IPS-NIHi7 (cell line): ENCODE results near the gene TYROBP.

Experiments used
- DNase-seq: peaks from one replicate; pipeline ENCODE4 v3.0.0; 2012; ENCODE audit warnings: mixed read lengths; ENCODE audit errors: extremely low spot score

The TYROBP gene

DNA sequence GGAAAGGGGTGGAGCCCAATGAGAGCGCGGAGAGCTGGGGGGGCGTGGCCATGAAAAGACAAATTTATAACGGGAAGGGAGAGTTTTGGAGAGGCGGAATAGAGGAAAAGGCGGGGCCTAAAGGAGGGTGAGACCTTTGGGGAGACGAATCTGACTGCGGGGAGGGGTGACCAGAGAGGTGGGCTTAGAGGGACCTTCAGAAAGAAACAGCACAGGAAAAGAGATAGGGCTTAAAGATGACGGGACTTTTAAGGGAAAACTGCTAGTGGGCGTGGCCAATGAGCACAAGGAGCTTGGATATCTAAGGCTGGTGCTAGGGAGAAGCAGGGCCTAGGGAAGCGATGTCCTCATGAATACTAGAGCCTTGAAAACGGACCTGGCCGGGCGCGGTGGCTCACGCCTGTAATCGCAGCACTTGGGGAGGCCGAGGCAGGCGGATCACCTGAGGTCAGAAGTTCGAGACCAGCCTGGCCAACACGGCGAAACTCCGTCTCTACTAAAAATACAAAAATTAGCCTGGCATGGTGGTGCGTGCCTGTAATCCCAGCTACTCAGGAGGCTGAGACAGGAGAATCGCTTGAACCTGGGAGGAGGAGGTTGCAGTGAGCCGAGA lies 37.9 kb downstream of the TYROBP start:
- DNase-seq, result peak; percentile 79

DNA sequence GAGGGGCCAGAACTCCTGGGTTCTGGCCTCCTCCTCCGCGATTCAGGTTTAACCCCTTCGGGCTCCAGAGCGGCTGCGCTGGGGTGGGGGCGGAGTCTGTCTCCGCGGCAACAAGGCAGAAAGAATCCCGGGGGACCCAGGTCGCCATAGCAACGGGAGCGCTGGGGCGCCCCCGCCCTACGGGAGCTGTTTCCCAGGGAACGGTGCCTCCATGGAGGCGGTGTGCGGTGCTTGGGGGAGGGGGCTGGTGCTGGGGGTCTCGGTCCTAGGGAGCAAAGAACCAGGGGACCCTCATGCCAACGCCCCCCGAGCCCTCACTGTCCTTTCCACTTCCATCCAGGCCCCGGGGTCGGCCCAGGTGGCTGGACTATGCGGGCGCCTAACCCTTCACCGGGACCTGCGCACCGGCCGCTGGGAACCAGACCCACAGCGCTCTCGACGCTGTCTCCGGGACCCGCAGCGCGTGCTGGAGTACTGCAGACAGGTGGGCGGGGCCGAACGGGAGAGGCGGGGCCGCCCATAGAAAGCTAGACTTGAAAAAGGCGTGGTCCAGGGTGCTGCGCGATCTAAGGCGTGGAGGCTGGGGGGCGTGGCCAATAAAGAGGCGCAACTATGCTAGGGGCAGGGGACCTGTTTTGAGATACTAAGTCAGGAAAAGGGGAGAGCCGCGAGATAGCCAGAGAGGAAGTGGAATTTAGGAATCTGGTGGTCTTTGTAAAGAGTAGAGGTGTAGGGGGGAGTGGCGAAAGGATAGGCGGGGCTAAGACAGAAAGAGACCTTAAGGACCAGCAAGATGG lies 38.6 kb downstream of the TYROBP start:
- DNase-seq, result peak; percentile 85

DNA sequence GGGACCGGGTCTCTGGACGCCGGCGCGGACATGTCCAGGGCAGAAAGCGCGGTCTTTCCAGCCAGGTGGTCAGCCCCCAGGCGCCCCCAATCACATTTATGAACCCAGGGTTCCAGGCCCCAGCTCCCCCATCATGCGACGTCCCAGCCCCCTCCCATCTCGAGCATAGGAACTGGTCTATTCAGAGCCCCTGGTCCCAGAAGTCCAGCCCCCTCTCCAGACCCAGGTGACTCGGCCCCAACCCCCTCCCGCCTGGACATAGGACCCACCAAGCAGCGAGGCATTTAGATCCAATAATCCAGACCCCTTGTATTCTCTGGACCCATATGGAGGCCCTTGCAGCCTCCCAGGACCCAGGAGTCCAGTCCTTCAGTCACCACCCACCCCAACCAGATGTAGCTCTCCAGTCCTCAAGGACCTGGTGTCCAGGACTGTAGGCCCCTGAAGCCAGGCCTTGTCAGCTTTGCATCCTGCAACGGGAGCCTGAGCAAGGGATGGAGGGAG lies 39.2 kb downstream of the TYROBP start:
- DNase-seq, result no peak

DNA sequence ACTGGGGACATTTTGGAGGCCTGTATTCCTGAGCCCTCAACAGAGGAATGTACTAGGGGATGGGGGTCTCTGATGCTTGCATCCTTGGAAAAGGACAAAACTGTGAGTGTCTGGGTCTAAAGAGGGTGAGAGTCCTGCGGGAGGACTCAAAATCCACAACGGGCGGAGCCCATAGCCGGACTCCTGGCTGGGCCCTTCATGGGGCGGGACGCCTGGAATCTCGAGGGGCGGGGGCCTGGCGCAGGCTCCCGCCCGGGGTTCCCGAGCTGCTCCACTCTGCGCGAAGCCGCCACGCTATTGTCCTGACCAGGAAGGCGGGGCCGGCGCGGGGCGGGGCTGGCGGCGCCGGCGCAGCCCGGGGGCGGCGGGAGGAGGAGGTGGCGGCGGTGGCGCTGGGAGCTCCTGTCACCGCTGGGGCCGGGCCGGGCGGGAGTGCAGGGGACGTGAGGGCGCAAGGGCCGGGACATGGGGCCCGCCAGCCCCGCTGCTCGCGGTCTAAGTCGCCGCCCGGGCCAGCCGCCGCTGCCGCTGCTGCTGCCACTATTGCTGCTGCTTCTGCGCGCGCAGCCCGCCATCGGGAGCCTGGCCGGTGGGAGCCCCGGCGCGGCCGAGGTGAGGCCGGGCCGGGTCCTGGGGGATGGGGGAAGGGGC lies 39.8 kb downstream of the TYROBP start, which contains the start of gene APLP1:
TSS of gene APLP1 (plus strand) at position 403 of the 651 bp plus-strand sequence. CDS start at position 466, 63 bp downstream.
- DNase-seq, result peak; percentile 54

DNA sequence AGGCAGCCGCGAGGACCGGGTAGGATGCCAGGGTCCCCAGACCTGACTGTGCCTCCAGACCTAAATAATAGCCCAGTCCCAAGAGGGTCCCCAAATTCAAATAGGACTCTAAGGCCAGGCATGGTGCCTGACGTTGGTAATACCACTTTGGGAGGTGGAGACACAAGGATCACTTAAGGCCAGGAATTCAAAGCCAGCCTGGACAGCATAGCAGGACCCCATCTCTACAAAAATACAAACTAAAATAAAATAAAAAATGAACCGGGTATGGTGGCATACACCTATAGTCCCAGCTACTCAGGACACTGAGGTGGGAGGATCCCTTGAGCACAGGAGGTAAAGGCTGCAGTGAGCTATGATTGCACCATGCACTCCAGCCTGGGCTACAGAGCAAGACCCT lies 45.1 kb downstream of the TYROBP start:
- DNase-seq, result no peak

DNA sequence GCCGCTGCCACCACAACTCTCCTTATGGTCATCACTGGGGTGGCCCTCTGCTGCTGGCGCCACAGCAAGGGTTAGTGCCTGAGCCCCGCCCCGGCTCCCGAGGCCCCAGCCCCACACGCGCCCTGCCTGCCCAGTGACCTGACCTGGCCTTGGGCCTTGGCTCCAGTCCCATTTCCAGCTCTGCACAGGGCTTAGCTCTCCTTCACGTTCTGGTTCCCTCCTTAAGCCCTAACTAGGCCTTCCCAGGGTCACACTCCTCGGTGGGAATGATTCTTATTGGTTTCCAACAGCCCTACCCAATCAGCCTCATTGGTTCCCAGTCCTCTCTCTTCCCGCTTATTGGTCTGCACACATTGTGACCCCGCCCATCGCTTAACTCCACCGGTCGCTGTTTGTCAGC lies 45.6 kb downstream of the TYROBP start:
- no peak for DNase-seq

DNA sequence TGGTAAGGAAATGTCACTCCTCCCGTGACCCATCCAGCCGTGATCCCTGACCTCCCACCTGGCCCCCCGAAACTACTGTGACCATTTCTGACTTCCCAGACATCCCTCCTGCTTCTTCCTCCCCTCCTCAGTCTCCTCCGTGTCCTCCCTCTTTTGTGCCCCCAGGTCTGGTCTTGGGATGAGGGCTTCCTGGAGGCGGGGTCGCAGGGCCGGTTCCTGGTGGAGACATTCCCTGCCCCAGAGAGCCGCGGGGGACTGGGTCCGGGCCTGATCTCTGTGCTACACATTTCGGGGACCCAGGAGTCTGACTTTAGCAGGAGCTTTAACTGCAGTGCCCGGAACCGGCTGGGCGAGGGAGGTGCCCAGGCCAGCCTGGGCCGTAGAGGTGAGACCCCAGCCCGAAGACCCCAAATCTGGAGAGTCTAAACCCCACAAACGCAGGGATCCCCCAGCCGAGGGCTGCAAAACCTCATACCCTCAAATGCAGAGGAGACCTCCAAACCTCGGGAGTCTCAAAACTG lies 46.4 kb downstream of the TYROBP start:
- no peak for DNase-seq

DNA sequence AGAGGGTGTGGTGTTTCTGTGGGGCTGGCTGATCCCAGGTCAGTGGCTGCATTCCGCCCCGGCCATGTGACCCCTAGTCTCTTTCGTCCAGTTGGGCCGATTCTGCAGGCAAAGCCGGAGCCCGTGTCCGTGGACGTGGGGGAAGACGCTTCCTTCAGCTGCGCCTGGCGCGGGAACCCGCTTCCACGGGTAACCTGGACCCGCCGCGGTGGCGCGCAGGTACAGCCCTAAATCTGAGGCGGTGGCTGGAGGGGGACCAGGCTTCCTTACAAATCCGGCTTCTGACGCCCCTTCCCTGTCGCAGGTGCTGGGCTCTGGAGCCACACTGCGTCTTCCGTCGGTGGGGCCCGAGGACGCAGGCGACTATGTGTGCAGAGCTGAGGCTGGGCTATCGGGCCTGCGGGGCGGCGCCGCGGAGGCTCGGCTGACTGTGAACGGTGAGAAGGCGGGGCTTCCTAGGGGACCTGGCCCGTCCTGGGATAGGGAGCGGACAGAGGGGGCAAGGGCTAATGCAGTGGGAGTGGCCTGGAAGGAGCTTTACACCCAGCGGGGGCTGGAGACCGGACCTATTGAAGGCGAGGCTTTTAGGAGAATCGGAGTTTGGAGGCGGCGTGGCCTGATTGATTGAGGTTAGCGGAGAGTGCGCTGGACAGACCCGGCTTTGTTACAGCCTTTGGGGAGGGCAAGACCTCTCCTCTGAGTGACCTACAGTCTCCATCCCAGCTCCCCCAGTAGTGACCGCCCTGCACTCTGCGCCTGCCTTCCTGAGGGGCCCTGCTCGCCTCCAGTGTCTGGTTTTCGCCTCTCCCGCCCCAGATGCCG lies 47.1 kb downstream of the TYROBP start:
- peak; percentile 97 for DNase-seq

DNA sequence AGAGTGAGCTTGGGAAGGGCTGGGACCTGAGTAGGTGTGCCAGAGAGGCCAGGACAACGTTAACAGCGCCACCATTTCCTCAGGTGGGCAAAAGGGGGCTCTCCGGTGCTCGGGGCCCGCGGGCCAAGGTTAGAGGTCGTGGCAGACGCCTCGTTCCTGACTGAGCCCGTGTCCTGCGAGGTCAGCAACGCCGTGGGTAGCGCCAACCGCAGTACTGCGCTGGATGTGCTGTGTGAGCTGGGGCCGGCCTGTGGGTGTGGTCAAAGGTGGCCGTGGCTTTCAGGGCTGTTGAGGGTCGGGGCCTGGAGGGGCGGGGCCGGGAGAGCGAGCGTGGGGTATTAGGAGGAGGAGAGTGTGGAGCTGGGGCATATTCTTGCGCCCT lies 47.7 kb downstream of the TYROBP start:
- DNase-seq, result no peak

DNA sequence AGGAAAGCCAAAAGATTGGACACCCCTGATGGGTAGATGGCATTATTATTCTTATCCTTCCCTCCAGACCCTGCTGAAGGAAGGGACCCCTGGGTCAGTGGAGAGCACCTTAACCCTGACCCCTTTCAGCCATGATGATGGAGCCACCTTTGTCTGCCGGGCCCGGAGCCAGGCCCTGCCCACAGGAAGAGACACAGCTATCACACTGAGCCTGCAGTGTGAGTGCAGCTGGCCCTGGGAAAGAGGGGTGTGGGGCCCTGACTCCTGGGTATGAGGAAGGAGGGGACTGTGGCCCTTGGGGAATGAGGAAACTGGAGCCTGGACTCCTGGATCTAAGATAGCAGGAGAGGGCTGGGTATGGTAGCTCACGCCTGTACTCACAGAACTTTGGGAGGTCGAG lies 48.7 kb downstream of the TYROBP start:
- DNase-seq, result no peak

DNA sequence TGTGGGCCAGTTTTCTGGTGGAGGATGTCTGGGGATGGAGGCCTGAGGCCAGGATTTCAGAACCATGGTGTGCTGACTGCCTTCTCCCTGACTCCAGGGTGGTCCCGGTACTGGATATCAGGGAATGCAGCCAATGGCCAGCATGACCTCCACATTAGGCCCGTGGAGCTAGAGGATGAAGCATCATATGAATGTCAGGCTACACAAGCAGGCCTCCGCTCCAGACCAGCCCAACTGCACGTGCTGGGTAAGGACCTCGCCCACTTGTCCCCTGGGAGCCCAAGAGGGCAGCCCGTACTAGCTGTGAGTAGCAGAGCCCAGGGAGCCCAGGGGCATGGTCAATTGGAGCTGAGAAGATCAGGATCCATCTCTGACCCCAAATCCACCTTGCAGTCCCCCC lies 49.8 kb downstream of the TYROBP start:
- no peak for DNase-seq

DNA sequence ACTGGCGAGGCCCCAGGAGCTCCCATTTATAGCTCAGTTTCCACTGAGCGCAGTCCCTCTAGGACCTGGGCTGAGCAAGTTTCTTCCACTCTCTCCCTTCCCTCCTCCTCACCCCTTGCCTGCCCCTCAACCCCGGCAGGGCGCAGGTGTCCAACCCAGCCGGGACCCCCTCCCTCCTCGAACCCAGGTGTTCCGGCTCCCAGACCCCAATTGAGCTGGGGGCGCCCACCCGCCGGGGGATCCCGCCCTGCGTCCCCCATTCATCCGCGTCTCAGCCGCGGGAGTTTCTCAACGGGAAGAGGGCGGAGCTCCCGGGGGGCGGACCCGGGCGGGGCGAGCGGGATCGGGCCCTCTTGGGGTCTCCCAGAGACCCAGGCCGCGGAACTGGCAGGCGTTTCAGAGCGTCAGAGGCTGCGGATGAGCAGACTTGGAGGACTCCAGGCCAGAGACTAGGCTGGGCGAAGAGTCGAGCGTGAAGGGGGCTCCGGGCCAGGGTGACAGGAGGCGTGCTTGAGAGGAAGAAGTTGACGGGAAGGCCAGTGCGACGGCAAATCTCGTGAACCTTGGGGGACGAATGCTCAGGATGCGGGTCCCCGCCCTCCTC lies 51.4 kb downstream of the TYROBP start, which contains the start of gene KIRREL2:
TSS of gene KIRREL2 (plus strand) at position 366 of the 604 bp plus-strand sequence. CDS start at position 575, 209 bp downstream.
- peak; percentile 54 for DNase-seq
